Hematopoietic multipotent progenitor cell treated with erythropoietin and hydrocortisone succinate and interleukin-3 and kit ligand, for 6 days (in vitro differentiated cells): ENCODE data around the gene GLIS1.

ENCODE experiments used
- DNase-seq: peaks from one replicate; pipeline ENCODE4 v3.0.0-alpha.2; 2015

GLIS1 gene

GRCh38 chr1:53503433-53504217 lies 235.3 kb downstream of the GLIS1 start:
- no peak for DNase-seq

- no peak for DNase-seq
Measured at GRCh38 chr1:53502641-53503432, 236.1 kb downstream of the GLIS1 start.

GRCh38 chr1:53501065-53502005 lies 237.6 kb downstream of the GLIS1 start:
- DNase-seq, result no peak

GRCh38 chr1:53500204-53501064 lies 238.5 kb downstream of the GLIS1 start:
- DNase-seq, result no peak

GRCh38 chr1:53499257-53500203 lies 239.4 kb downstream of the GLIS1 start:
- no peak for DNase-seq

GRCh38 chr1:53498555-53499131 lies 240.3 kb downstream of the GLIS1 start:
- peak; percentile 69 for DNase-seq

- DNase-seq, result no peak
Measured at GRCh38 chr1:53495633-53496345, 243.2 kb downstream of the GLIS1 start.

- no peak for DNase-seq
Measured at GRCh38 chr1:53490351-53490750, 248.6 kb downstream of the GLIS1 start.

GRCh38 chr1:53486395-53487026 lies 252.5 kb downstream of the GLIS1 start:
- DNase-seq, result no peak

- DNase-seq, result peak; percentile 86
Measured at GRCh38 chr1:53485478-53486394, 253.2 kb downstream of the GLIS1 start.

- DNase-seq, result no peak
Measured at GRCh38 chr1:53484705-53485477, 254.1 kb downstream of the GLIS1 start.

GRCh38 chr1:53483656-53484055 lies 255.3 kb downstream of the GLIS1 start:
- no peak for DNase-seq

- DNase-seq, result no peak
Measured at GRCh38 chr1:53483170-53483569, 255.8 kb downstream of the GLIS1 start.

- DNase-seq, result no peak
Measured at GRCh38 chr1:53482441-53483153, 256.4 kb downstream of the GLIS1 start.

- DNase-seq, result no peak
Measured at GRCh38 chr1:53481456-53481855, 257.5 kb downstream of the GLIS1 start.

- no peak for DNase-seq
Measured at GRCh38 chr1:53480678-53481077, 258.3 kb downstream of the GLIS1 start.

- no peak for DNase-seq
Measured at GRCh38 chr1:53478502-53478818, 260.5 kb downstream of the GLIS1 start.
